HG02938 (cell line): ENCODE results near the gene KLHL20.
"Not testable (repeated sequence)": the region's sequence is repeated elsewhere in the genome, so short reads cannot be mapped to it uniquely, and the experiment has no call there.

Experiments used
- ATAC-seq: cut with Tn5 transposase; IDR thresholded peaks from one replicate; pipeline ENCODE4 v1.9.1; 2021; ENCODE audit warnings: mild to moderate bottlenecking, moderate library complexity; ENCODE audit not compliant: unreplicated experiment

KLHL20 gene

GRCh38 chr1:173749137-173749536 is 34.4 kb downstream of the KLHL20 start:
- ATAC-seq: no peak

- no peak for ATAC-seq
These were observed 39.0 kb downstream of the KLHL20 start for GRCh38 chr1:173753830-173754229.

DNA sequence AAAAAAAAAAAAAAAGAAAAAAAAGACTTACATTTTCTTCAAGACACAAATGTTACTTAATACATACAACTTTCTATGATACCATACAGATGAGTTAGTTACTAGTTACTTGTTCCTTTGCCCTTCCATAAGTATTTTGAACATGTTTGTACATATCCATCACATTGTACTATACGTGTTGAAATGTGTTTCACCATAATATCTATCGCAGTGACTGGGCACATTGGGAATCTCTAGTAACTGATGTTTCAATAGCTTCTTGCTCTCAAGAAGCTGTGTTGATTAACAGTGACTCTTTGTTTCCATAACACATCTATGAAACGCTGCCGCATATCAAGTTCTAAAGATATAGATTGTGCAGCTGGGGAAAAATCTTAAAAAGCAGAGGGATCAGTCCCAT is 42.9 kb downstream of the KLHL20 start:
- ATAC-seq: no peak

DNA sequence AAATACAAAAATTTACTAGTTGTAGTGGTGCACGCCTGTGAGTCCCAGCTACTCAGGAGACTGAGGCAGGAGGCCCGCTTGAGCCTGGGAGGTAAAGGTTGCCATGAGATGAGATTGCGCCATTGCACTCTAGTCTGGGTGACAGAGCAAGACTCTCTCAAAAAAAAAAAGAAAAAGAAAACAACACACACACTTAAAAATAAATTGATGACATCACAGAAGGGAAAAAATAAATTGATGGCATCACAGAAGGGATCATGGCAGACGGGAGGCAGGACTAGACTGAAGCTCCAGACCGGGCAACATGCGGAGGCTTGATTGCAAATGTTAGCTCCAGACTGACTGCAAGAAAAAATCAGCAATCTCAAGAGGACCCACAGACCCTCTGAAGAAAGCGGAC is 43.3 kb downstream of the KLHL20 start:
- no peak for ATAC-seq

GRCh38 chr1:173758980-173759379 is 44.2 kb downstream of the KLHL20 start:
- ATAC-seq: no peak

GRCh38 chr1:173764331-173764730 is 49.5 kb downstream of the KLHL20 start:
- not testable (repeated sequence) for ATAC-seq

DNA sequence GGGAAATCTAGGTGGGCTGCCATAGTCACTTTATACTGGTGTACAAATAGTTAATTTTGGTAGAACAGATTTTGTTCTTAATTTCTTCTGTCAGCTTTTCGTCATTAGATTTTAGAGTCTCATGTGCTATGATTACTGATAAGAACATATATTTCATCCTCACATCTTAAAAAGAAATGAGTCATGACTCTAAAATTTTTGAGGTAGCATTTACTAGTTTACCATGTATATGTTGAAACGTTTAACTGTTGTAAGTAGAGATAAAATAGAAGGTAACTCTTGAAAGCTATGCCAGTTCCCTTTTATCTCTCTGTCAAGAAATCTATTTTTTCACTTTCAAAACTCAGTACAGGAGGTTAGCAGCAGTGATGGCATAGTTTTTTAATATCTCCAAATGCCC is 53.4 kb downstream of the KLHL20 start:
- ATAC-seq: no peak

DNA sequence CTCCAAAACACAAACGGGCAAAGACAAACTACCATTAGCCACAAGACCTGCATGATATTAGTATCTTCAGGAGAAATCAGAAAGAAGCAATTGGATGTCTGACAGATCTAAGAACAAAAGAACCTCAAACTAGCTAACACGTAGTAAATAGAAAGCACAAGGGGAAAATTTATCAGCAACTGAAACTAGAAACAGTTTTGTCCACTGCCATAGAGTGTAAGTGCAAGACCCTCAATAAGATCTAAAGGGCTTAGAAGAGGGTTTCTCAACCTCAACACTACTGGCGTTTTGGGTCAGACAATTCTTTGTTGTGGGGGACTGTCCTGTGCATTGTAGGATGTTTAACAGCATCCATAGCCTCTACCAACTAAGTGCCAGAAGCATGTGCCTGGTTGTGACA is 54.0 kb downstream of the KLHL20 start:
- ATAC-seq: no peak

DNA sequence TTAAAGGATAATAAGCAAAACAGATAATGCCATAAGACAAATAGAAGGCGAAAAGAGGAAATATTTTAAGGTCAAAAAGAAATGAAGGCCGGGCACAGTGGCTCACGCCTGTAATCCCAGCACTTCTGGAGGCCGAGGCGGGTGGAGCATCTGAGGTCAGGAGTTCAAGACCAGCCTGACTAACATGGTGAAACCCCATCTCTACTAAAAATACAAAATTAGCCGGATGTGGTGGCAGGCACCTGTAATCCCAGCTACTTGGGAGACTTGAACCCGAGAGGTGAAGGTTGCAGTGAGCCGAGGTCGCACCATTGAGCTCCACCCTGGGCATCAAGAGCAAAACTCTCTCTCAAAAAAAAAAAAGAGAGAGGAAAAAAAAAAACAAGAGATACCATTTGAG is 55.5 kb downstream of the KLHL20 start:
- ATAC-seq: not testable (repeated sequence)

- ATAC-seq: no peak
These were observed 56.8 kb downstream of the KLHL20 start for GRCh38 chr1:173771560-173771959.

DNA sequence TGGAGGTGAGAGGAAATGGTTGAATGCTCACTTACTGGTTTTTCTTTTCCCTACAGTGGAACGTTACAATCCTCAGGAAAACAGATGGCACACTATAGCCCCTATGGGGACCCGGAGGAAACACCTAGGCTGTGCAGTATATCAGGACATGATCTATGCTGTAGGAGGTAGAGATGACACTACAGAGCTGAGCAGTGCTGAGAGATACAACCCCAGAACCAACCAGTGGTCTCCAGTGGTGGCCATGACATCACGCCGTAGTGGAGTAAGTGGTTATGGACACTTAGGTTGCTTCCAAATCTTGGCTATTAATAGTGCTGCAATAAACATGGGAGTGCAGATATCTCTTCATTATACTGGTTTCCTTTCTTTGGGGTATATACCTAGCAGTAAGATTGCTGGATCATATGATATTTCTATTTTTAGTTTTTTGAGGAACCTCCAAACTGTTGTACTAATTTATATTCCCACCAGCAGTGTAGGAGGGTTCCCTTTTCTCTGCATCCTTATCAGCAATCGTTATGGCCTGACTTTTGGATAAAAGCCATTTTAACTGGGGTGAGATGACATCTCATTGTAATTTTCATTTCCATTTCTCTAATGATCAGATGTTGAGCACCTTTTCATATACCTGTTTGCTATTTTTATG is 60.9 kb downstream of the KLHL20 start:
- no peak for ATAC-seq

DNA sequence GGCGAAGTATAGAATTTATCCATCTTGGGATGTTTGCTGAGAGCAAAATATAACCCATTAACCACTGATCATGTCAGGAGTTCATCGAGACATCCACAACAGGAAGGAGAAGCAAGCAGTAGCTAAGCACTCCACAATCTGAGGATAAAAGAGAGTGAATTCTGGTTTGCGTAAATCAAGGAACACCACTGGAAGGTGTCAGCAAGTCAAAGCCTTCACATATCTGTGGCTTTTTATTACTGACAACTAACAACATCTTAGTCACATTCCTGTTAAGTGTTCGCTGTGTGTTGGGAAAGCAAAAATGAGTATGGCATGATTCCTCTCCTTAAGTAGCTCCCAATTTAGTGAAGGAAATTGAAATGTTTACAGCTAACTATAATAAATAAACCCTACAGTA is 65.2 kb downstream of the KLHL20 start:
- ATAC-seq: no peak

- ATAC-seq: no peak
These were observed 70.2 kb downstream of the KLHL20 start for GRCh38 chr1:173784997-173785396.

DNA sequence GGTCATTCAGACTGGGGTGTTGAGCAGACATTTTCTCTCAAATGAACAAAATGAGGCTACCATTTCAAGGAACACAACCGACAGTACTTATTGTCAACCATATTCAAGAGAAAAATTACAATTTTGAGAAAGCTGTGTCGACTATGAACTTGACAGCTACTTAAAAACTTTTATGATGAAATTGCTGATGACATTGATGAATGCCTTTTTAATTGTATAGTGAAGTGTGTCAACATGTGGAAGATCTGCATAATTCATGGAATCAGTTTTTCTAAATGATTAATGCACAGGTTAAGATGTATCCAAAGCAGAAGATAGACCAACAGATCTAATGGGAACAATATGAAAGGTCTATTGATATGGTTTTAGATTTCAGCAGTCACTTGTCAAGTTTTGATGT is 75.1 kb downstream of the KLHL20 start:
- ATAC-seq: no peak

GRCh38 chr1:173798078-173798477 is 83.3 kb downstream of the KLHL20 start:
- ATAC-seq: no peak

GRCh38 chr1:173799995-173800394 is 85.2 kb downstream of the KLHL20 start:
- ATAC-seq: not testable (repeated sequence)

- no peak for ATAC-seq
These were observed 88.2 kb downstream of the KLHL20 start for GRCh38 chr1:173802961-173803360.

DNA sequence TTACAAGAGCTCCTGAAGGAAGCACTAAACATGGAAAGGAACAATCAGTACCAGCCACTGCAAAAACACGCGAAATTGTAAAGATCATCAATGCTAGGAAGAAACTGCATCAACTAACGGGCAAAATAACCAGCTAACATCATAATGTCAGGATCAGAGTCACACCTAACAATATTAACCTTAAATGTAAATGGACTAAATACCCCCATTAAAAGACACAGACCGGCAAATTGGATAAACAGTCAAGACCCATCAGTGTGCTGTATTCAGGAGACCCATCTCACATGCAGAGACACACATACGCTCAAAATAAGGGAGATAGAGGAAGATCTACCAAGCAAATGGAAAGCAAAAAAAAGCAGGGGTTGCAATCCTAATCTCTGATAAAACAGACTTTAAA is 98.9 kb downstream of the KLHL20 start:
- not testable (repeated sequence) for ATAC-seq

DNA sequence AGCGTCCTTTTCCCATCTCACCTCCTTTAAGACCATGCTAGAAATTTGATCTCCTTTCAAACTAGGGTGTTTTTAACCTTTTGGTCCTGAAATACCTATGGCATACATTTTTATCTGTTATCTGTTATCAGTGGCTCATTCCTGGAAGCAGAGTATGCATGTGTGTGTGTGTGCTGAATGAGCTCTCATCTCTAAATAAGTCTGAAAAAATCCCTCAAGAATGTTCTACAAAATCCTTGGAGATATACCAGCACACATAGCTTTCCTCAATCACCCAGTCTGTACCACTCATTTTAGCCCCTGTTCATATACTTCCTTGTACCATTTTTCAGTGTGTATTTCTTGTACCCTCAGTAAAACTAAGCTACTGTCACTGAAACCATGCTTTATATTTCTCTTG is 103.7 kb downstream of the KLHL20 start:
- no peak for ATAC-seq

- no peak for ATAC-seq
These were observed 106.9 kb downstream of the KLHL20 start for GRCh38 chr1:173821680-173822079.

DNA sequence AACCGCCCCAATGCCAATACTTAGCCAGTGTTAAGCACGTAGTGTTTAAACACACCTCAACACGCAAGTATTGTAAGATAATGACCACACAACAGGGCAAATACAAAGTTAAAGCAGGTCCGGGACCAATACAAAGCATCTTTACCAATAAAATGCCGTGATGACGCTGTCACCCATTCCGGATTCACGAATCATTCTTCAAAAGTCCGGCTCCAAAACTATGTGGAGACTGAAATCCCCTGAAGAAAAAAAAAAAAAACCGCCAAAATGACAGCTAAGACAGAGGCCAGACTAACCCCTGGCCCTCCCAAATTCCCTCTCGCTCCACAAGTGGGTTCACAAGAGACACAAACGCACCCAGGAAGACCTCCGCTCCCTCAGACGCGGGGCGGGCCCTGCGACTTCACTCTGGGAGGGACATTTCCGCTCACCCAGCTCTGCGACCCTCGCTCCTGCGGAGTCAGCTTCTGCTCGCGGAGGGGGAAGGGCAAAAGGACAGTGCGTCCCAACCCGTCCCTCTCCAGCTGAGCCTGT is 109.1 kb downstream of the KLHL20 start:
- peak; percentile 30 for ATAC-seq

DNA sequence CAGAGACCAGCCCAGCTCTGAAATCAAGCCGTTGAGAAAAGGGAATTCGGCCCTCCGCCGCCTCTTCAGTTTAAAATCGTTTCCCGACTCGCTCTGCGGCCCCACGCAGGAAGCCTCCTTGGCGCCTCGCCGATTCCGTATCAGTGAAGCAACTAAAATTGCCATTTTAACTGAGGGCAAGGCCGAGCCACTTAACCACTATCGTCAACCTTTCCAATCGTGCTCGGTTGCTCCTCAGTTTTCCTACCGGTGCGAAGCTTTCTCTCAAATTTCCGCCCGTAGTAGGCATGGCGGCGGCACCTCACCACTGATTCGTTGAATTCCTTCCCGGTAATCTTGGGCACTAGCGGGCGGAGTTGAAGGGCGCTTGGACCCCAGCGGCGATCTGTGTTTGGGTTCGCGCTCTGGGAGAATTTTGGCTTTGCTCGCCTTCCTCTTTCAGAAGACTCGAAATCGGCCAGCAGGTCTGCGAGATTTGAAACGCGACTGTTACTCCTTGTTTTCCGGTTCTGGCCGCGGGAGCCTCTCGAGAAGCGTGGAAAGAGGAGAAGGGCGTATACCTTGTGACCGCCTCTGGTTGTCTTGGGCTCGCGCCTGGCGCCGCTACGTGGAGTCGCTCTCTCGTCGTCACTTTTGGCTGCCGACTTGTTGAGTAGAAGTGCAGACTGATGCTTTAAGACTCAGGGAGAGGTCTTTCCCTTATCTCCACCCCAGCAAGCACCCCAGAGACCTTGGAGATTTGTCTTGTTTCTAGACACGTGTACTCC is 109.7 kb downstream of the KLHL20 start, which contains the start of the genes CENPL and DARS2:
Gene CENPL (minus strand): TSS at position 569 of the 767 bp plus-strand sequence. CDS start 13,584 bp downstream, outside the sequence.
Gene DARS2 (plus strand): TSS at position 359 of the 767 bp plus-strand sequence. CDS start 557 bp downstream, outside the sequence.
- ATAC-seq: peak; percentile 84
